ENCODE measurements around the gene EREG. TPM values are rescaled to one million over a fixed set of nuclear protein-coding genes. Genes with fewer than 3 reads are reported as not detected.
A peak's percentile ranks its signal among the peaks of the same experiment; 100 is the strongest.

The EREG gene
- total RNA-seq, result 165 TPM

GRCh38 chr4:74364652-74365491, at the start of gene EREG:
Gene EREG (plus strand): TSS chr4:74365145. CDS start chr4:74365309, 164 bp downstream.
- peak in 2 of 3 donors; percentile 84 to 88 for DNase-seq (ENCODE audit: low read depth in 2 of 3, low spot score in 2 of 3)

- DNase-seq (ENCODE audit: low read depth in 2 of 3, low spot score in 2 of 3), result peak in 1 of 3 donors; percentile 63
Observed at GRCh38 chr4:74315376-74315775, 49.6 kb upstream of the EREG start.

GRCh38 chr4:74316397-74316796, 48.5 kb upstream of the EREG start:
- DNase-seq (ENCODE audit: low read depth in 2 of 3, low spot score in 2 of 3), result no peak

GRCh38 chr4:74317616-74318246, 47.2 kb upstream of the EREG start:
- no peak for DNase-seq (ENCODE audit: low read depth in 2 of 3, low spot score in 2 of 3)

- no peak for DNase-seq (ENCODE audit: low read depth in 2 of 3, low spot score in 2 of 3)
Observed at GRCh38 chr4:74318276-74318675, 46.7 kb upstream of the EREG start.

- no peak for DNase-seq (ENCODE audit: low read depth in 2 of 3, low spot score in 2 of 3)
Observed at GRCh38 chr4:74319470-74319869, 45.5 kb upstream of the EREG start.

- peak in 2 of 3 donors; percentile 84 to 92 for DNase-seq (ENCODE audit: low read depth in 2 of 3, low spot score in 2 of 3)
Observed at GRCh38 chr4:74320559-74321118, 44.3 kb upstream of the EREG start.

- peak in 1 of 3 donors; percentile 49 for DNase-seq (ENCODE audit: low read depth in 2 of 3, low spot score in 2 of 3)
Observed at GRCh38 chr4:74322301-74322700, 42.6 kb upstream of the EREG start.

GRCh38 chr4:74323663-74324062, 41.3 kb upstream of the EREG start:
- no peak for DNase-seq (ENCODE audit: low read depth in 2 of 3, low spot score in 2 of 3)

- no peak for DNase-seq (ENCODE audit: low read depth in 2 of 3, low spot score in 2 of 3)
Observed at GRCh38 chr4:74324262-74324661, 40.7 kb upstream of the EREG start.

- DNase-seq (ENCODE audit: low read depth in 2 of 3, low spot score in 2 of 3), result no peak
Observed at GRCh38 chr4:74325886-74326285, 39.1 kb upstream of the EREG start.

- peak in 1 of 3 donors; percentile 37 for DNase-seq (ENCODE audit: low read depth in 2 of 3, low spot score in 2 of 3)
Observed at GRCh38 chr4:74327762-74328161, 37.2 kb upstream of the EREG start.

GRCh38 chr4:74328501-74328900, 36.4 kb upstream of the EREG start:
- no peak for DNase-seq (ENCODE audit: low read depth in 2 of 3, low spot score in 2 of 3)

GRCh38 chr4:74329307-74329706, 35.6 kb upstream of the EREG start:
- DNase-seq (ENCODE audit: low read depth in 2 of 3, low spot score in 2 of 3), result no peak

GRCh38 chr4:74330295-74330750, 34.6 kb upstream of the EREG start:
- DNase-seq (ENCODE audit: low read depth in 2 of 3, low spot score in 2 of 3), result peak in 2 of 3 donors; percentile 70 to 92

- no peak for DNase-seq (ENCODE audit: low read depth in 2 of 3, low spot score in 2 of 3)
Observed at GRCh38 chr4:74331252-74331651, 33.7 kb upstream of the EREG start.

GRCh38 chr4:74331944-74332343, 33.0 kb upstream of the EREG start:
- DNase-seq (ENCODE audit: low read depth in 2 of 3, low spot score in 2 of 3), result no peak

GRCh38 chr4:74334636-74335035, 30.3 kb upstream of the EREG start:
- DNase-seq (ENCODE audit: low read depth in 2 of 3, low spot score in 2 of 3), result no peak

- peak in 1 of 3 donors; percentile 19 for DNase-seq (ENCODE audit: low read depth in 2 of 3, low spot score in 2 of 3)
Observed at GRCh38 chr4:74335341-74336021, 29.5 kb upstream of the EREG start.

GRCh38 chr4:74338792-74339333, 26.1 kb upstream of the EREG start:
- DNase-seq (ENCODE audit: low read depth in 2 of 3, low spot score in 2 of 3), result peak in 1 of 3 donors; percentile 63

- no peak for DNase-seq (ENCODE audit: low read depth in 2 of 3, low spot score in 2 of 3)
Observed at GRCh38 chr4:74339501-74339900, 25.4 kb upstream of the EREG start.
